Endothelial cell of umbilical vein (primary cell): ENCODE results near the gene CSK.

Experiments
- EZH2 ChIP-seq: IDR thresholded peaks from 2 replicates; pipeline ENCODE4 v1.6.1; 2012; ENCODE audit warnings: borderline replicate concordance, low read depth, mild to moderate bottlenecking, moderate library complexity, low read length, inconsistent platforms; ENCODE audit not compliant: severe bottlenecking
- JUN ChIP-seq: IDR thresholded peaks from 2 replicates; pipeline ENCODE4 v1.6.1; 2011; ENCODE audit warnings: borderline replicate concordance, low read depth; ENCODE audit not compliant: insufficient read length, insufficient read depth
- POLR2A ChIP-seq: IDR thresholded peaks from 2 replicates; pipeline ENCODE4 v1.6.1; 2012; ENCODE audit warnings: low read depth, mild to moderate bottlenecking, control low read depth, low read length
- TF ChIP-seq, protein P1 (sequence below), 2 donors: IDR thresholded peaks; 1 replicate in 1 of 2; 2 replicates in 1 of 2; pipeline ENCODE4 v1.5.1; 2011; ENCODE audit warnings: low read length in 2 of 2, mild to moderate bottlenecking in 2 of 2, moderate library complexity in 2 of 2, control low read depth in 1 of 2, inconsistent platforms in 1 of 2, low read depth in 1 of 2; ENCODE audit not compliant: insufficient read depth in 1 of 2; ENCODE audit errors: extremely low read depth in 1 of 2

DNA sequence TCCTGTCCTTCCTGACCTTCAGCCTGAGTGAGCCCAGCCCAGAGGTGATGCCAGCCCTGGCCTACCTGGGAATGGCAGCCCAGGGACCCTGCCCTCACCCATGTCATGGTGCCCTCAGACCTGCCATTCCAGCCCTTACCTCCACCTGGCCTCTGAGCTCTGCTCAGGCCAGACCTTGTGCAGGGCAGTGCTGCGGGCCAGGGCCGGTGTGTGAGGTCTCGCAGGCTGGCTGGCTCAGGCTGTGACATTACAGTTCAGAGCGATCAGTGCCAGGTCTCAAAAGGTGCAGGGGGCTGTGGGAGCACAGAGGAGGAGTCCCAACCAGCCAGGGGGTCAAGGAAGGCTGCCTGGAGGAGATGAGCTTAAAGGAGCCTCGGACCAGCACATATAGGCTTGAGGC is 38.2 kb downstream of the CSK start:
- no peak for TF ChIP-seq POLR2A
- TF ChIP-seq JUN: no peak
- TF ChIP-seq, protein P1, sequence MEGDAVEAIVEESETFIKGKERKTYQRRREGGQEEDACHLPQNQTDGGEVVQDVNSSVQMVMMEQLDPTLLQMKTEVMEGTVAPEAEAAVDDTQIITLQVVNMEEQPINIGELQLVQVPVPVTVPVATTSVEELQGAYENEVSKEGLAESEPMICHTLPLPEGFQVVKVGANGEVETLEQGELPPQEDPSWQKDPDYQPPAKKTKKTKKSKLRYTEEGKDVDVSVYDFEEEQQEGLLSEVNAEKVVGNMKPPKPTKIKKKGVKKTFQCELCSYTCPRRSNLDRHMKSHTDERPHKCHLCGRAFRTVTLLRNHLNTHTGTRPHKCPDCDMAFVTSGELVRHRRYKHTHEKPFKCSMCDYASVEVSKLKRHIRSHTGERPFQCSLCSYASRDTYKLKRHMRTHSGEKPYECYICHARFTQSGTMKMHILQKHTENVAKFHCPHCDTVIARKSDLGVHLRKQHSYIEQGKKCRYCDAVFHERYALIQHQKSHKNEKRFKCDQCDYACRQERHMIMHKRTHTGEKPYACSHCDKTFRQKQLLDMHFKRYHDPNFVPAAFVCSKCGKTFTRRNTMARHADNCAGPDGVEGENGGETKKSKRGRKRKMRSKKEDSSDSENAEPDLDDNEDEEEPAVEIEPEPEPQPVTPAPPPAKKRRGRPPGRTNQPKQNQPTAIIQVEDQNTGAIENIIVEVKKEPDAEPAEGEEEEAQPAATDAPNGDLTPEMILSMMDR (IDR thresholded peaks at IDR 0.05; ENCODE audit: extremely low read depth in 1 of 2, insufficient read depth in 1 of 2, low read depth in 1 of 2, low read length in 2 of 2): no peak
- no peak for TF ChIP-seq EZH2
